Hematopoietic multipotent progenitor cell treated with erythropoietin and hydrocortisone succinate and interleukin-3 and kit ligand, for 4 days (in vitro differentiated cells): ENCODE results near the gene RAB32.
A peak's percentile ranks its signal among the peaks of the same experiment; 100 is the strongest.

Experiments used
- DNase-seq: peaks from one replicate; pipeline ENCODE4 v3.0.0-alpha.2; 2015

RAB32 gene

GRCh38 chr6:146583966-146584365 is 40.3 kb downstream of the RAB32 start:
- DNase-seq, result peak; percentile 22

GRCh38 chr6:146587459-146587858 is 43.8 kb downstream of the RAB32 start:
- DNase-seq, result no peak

GRCh38 chr6:146590492-146590891 is 46.9 kb downstream of the RAB32 start:
- DNase-seq, result no peak

- DNase-seq, result no peak
Observed at GRCh38 chr6:146592451-146592850, 48.8 kb downstream of the RAB32 start.

GRCh38 chr6:146593986-146594385 is 50.4 kb downstream of the RAB32 start:
- peak; percentile 76 for DNase-seq

GRCh38 chr6:146594495-146594894 is 50.9 kb downstream of the RAB32 start:
- peak; percentile 56 for DNase-seq

GRCh38 chr6:146595972-146596731 is 52.5 kb downstream of the RAB32 start:
- peak; percentile 80 for DNase-seq

GRCh38 chr6:146598772-146599405 is 55.3 kb downstream of the RAB32 start, which contains the start of gene ADGB:
Gene ADGB (plus strand): TSS chr6:146598972. CDS start chr6:146599041, 69 bp downstream.
- peak; percentile 81 for DNase-seq

GRCh38 chr6:146601352-146601751 is 57.7 kb downstream of the RAB32 start:
- DNase-seq, result no peak

GRCh38 chr6:146602526-146602925 is 58.9 kb downstream of the RAB32 start:
- no peak for DNase-seq
